GM12875 (cell line): ENCODE data around the gene SLC27A2.
"Not testable (repeated sequence)": the region's sequence is repeated elsewhere in the genome, so short reads cannot be mapped to it uniquely, and the experiment has no call there.

ENCODE experiments used
- H3K4me3 ChIP-seq: one replicate; pipeline ENCODE4 v1.5.1; 2011; ENCODE audit warnings: low read depth, low read length, control low read depth
- CTCF ChIP-seq: IDR thresholded peaks from 2 replicates; pipeline ENCODE4 v1.5.1; 2011; ENCODE audit warnings: low read depth, mild to moderate bottlenecking, control low read depth, inconsistent platforms, low read length, moderate library complexity, borderline replicate concordance; ENCODE audit not compliant: insufficient read depth

SLC27A2 gene

GRCh38 chr15:50184863-50185504 is 3.0 kb downstream of the SLC27A2 start:
- no peak for TF ChIP-seq CTCF
- H3K4me3 ChIP-seq = no peak overlapping the region

- TF ChIP-seq CTCF = no peak
- H3K4me3 ChIP-seq = no peak overlapping the region
Measured at GRCh38 chr15:50186090-50186489, 4.1 kb downstream of the SLC27A2 start.

- no peak for TF ChIP-seq CTCF
- no peak overlapping the region for H3K4me3 ChIP-seq
Measured at GRCh38 chr15:50186752-50187151, 4.8 kb downstream of the SLC27A2 start.

GRCh38 chr15:50187525-50187924 is 5.5 kb downstream of the SLC27A2 start:
- no peak for TF ChIP-seq CTCF
- H3K4me3 ChIP-seq = no peak overlapping the region

GRCh38 chr15:50187997-50188396 is 6.0 kb downstream of the SLC27A2 start:
- no peak for TF ChIP-seq CTCF
- no peak overlapping the region for H3K4me3 ChIP-seq

DNA sequence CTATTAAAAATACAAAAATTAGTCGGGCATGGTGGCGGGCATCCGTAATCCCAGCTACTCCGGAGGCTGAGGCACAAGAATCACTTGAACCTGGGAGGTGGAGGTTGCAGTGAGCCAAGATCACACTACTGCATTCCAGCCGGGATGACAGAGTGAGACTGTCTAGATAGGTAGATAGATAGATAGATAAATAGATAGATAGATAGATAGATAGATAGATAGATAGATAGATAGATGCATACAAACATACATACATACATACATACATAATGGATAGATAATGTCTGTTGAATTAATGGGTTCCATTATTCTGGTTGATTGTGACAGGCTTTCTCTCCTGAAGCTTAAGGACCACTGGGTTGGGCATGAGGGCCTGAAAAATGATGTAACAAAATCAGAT is 6.8 kb downstream of the SLC27A2 start:
- H3K4me3 ChIP-seq = not testable (repeated sequence)

- no peak overlapping the region for H3K4me3 ChIP-seq
- no peak for TF ChIP-seq CTCF
Measured at GRCh38 chr15:50189633-50190032, 7.6 kb downstream of the SLC27A2 start.

GRCh38 chr15:50190166-50190570 is 8.2 kb downstream of the SLC27A2 start:
- TF ChIP-seq CTCF = no peak
- H3K4me3 ChIP-seq = no peak overlapping the region
